Liver (tissue), 9 donors: Measurements from ENCODE around the gene HELZ2. TPM values are rescaled to one million over a fixed set of nuclear protein-coding genes. Genes with fewer than 3 reads are reported as not detected.

Experiments
- DNase-seq: peaks from one replicate; pipeline ENCODE4 v3.0.0-alpha.2; 2017; ENCODE audit warnings: low spot score
- H3K27ac ChIP-seq, 2 donors: one replicate each; pipeline ENCODE4 v1.7.0; 2013; ENCODE audit warnings: inconsistent platforms in 2 of 2, low read length in 2 of 2, control low read depth in 1 of 2, low read depth in 1 of 2, mild to moderate bottlenecking in 1 of 2
- H3K27me3 ChIP-seq, 4 donors: one replicate each; pipeline versions ENCODE4 v1.6.1 to v1.7.0; 2013; ENCODE audit warnings: low read length in 3 of 4, inconsistent platforms in 1 of 4, mild to moderate bottlenecking in 1 of 4, moderate library complexity in 1 of 4; ENCODE audit not compliant: control insufficient read depth in 4 of 4, insufficient read depth in 4 of 4
- H3K36me3 ChIP-seq, 4 donors: one replicate each; pipeline versions ENCODE4 v1.6.1 to v1.7.0; 2013; ENCODE audit warnings: low read length in 3 of 4, mild to moderate bottlenecking in 3 of 4, low read depth in 1 of 4, moderate library complexity in 1 of 4; ENCODE audit not compliant: control insufficient read depth in 4 of 4, insufficient read depth in 3 of 4
- H3K4me1 ChIP-seq, 4 donors: one replicate each; pipeline versions ENCODE4 v1.6.1 to v1.7.0; 2013; ENCODE audit warnings: low read length in 3 of 4, mild to moderate bottlenecking in 3 of 4, moderate library complexity in 1 of 4; ENCODE audit not compliant: control insufficient read depth in 4 of 4, insufficient read depth in 4 of 4
- H3K4me3 ChIP-seq, 3 donors: one replicate each; pipeline versions ENCODE4 v1.6.1 to v1.7.0; 2013; ENCODE audit warnings: low read length in 3 of 3, control low read depth in 1 of 3, low read depth in 1 of 3, mild to moderate bottlenecking in 1 of 3
- H3K9ac ChIP-seq, 2 donors: one replicate each; pipeline ENCODE4 v1.7.0; 2013; ENCODE audit warnings: low read length in 2 of 2, mild to moderate bottlenecking in 2 of 2, moderate library complexity in 2 of 2, control low read depth in 1 of 2, low read depth in 1 of 2
- H3K9me3 ChIP-seq, 4 donors: one replicate each; pipeline versions ENCODE4 v1.6.1 to v1.7.0; 2013; ENCODE audit warnings: low read length in 3 of 4; ENCODE audit not compliant: control insufficient read depth in 4 of 4
- CTCF ChIP-seq: fragments of 150-350 bp; IDR thresholded peaks from 2 replicates; pipeline ENCODE4 v1.5.1; 2017; ENCODE audit warnings: improper control_type of control experiment, low read depth, low read length; ENCODE audit not compliant: missing input control
- EGR1 ChIP-seq, 2 donors: IDR thresholded peaks; 2 replicates each; pipeline ENCODE4 v1.6.1; 2016 to 2018; ENCODE audit warnings: antibody characterized with exemption in 2 of 2, low read depth in 2 of 2
- FOXA1 ChIP-seq: IDR thresholded peaks from 2 replicates; pipeline ENCODE4 v1.6.1; 2016; ENCODE audit warnings: antibody characterized with exemption
- FOXA2 ChIP-seq: IDR thresholded peaks from 2 replicates; pipeline ENCODE4 v1.6.1; 2016; ENCODE audit warnings: antibody characterized with exemption
- GABPA ChIP-seq, 2 donors: IDR thresholded peaks in 1 of 2; conservative IDR thresholded peaks in 1 of 2; 2 replicates each; pipeline ENCODE4 v1.6.1; 2016; ENCODE audit warnings: antibody characterized with exemption in 2 of 2, mild to moderate bottlenecking in 1 of 2, moderate library complexity in 1 of 2
- HNF4A ChIP-seq, 2 donors: conservative IDR thresholded peaks; 2 replicates each; pipeline ENCODE4 v1.6.1; 2016; ENCODE audit warnings: antibody characterized with exemption in 2 of 2, mild to moderate bottlenecking in 2 of 2
- HNF4G ChIP-seq: IDR thresholded peaks from 2 replicates; pipeline ENCODE4 v1.6.1; 2016; ENCODE audit warnings: antibody characterized with exemption
- JUND ChIP-seq, 2 donors: IDR thresholded peaks; 2 replicates each; pipeline ENCODE4 v1.6.1; 2016; ENCODE audit warnings: antibody characterized with exemption in 2 of 2
- MAX ChIP-seq: IDR thresholded peaks from 2 replicates; pipeline ENCODE4 v1.6.1; 2016; ENCODE audit warnings: antibody characterized with exemption
- NR2F2 ChIP-seq: IDR thresholded peaks from 2 replicates; pipeline ENCODE4 v1.6.1; 2016; ENCODE audit warnings: antibody characterized with exemption
- RAD21 ChIP-seq, 2 donors: IDR thresholded peaks; 2 replicates each; pipeline ENCODE4 v1.6.1; 2016; ENCODE audit warnings: antibody characterized with exemption in 2 of 2, mild to moderate bottlenecking in 2 of 2
- REST ChIP-seq: IDR thresholded peaks from 2 replicates; pipeline ENCODE4 v1.6.1; 2016; ENCODE audit warnings: antibody characterized with exemption, mild to moderate bottlenecking
- RXRA ChIP-seq, 2 donors: IDR thresholded peaks; 2 replicates each; pipeline ENCODE4 v1.6.1; 2017 to 2018; ENCODE audit warnings: antibody characterized with exemption in 2 of 2, mild to moderate bottlenecking in 1 of 2
- SP1 ChIP-seq: IDR thresholded peaks from 2 replicates; pipeline ENCODE4 v1.6.1; 2018; ENCODE audit warnings: antibody characterized with exemption, mild to moderate bottlenecking
- TAF1 ChIP-seq: conservative IDR thresholded peaks from 2 replicates; pipeline ENCODE4 v1.6.1; 2016; ENCODE audit warnings: antibody characterized with exemption, mild to moderate bottlenecking
- YY1 ChIP-seq: IDR thresholded peaks from 2 replicates; pipeline ENCODE4 v1.6.1; 2016; ENCODE audit warnings: antibody characterized with exemption, mild to moderate bottlenecking
- ZBTB33 ChIP-seq: IDR thresholded peaks from 2 replicates; pipeline ENCODE4 v1.6.1; 2016; ENCODE audit warnings: antibody characterized with exemption
- WGBS: extraction: QIAGEN DNeasy Blood & Tissue Kit; methylation state at CpG from one replicate; pipeline ENCODE4 v1.1.7; 2013; 5-methylcytosine and 5-hydroxymethylcytosine counted together
- polyA plus RNA-seq, 2 donors: library from polyadenylated mRNA; stranded (reverse) in 1 of 2; unstranded in 1 of 2; fragments of 200-250 nt in 1 of 2; fragments of >200 nt in 1 of 2; fragmentation: Nextera tagmentation in 1 of 2; extraction: Ambion mirVana in 1 of 2; gene quantifications; one replicate each; pipeline versions ENCODE4 v1.2.1 to v1.2.3, GENCODE V29; 2013 to 2015
- total RNA-seq, 2 donors: library from RNA; depleted of rRNA; stranded (reverse); fragments of >200 nt; gene quantifications; one replicate each; pipeline ENCODE4 v1.2.3, GENCODE V29; 2014
- TF ChIP-seq, protein P1 (sequence below): IDR thresholded peaks from 2 replicates; pipeline ENCODE4 v1.6.1; 2016; ENCODE audit warnings: antibody characterized with exemption
- donor health status: healthy.
- donor health status: healthy.
- donor health status: healthy.
- donor health status: healthy.
- donor health status: healthy.

HELZ2 gene
- total and polyA plus RNA-seq, 4 donors: 3.7 to 26.6 (median 15.5) TPM

DNA sequence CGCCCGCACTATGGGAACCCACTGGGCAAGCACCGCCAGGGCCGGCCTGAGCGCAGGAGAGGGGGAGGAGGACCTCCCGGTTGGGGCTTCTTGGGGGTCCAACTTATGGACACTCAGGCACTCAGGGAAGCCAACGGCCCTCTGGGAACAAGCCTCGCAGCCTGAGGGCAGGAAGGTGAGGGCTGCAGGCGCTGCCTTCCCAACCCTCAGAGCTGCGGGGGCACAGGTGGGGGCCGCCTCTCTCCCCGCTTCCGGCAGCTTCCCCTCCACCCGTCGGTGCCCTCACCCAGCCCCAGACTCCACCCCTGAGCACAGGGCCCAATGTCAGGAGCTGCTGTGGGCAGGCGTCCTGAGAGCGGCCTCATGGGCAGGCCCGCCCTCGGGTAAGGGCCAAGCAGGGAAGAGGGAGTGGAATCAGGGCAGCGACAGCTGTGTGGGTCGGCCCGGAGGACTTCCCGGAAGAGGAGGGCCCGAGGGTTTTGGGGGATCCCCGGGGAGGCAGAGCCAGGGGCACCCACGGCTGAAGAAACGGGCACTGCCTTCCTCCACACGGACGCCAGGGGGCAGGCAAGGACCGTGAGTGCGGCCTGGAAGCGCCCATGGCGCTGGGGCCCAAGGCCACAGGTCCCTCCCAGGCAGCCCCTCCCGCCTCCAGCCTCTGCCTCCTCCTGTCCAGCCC, 36.4 kb downstream of the HELZ2 start (continued):
- no peak for TF ChIP-seq FOXA2
- peak; percentile 94 to 96 for TF ChIP-seq RAD21 (IDR thresholded peaks at IDR 0.05)
- no peak for TF ChIP-seq HNF4G
- TF ChIP-seq, protein P1, sequence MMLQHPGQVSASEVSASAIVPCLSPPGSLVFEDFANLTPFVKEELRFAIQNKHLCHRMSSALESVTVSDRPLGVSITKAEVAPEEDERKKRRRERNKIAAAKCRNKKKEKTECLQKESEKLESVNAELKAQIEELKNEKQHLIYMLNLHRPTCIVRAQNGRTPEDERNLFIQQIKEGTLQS: no peak
- peak; percentile 62 to 70 for TF ChIP-seq HNF4A (conservative IDR thresholded peaks at IDR 0.05)
- TF ChIP-seq EGR1 (IDR thresholded peaks at IDR 0.05; ENCODE audit: low read depth in 2 of 2): peak in 1 of 2 donors; percentile 62
- TF ChIP-seq ZBTB33: no peak
- peak; percentile 88 for TF ChIP-seq YY1
- no peak for TF ChIP-seq MAX
- TF ChIP-seq RXRA (IDR thresholded peaks at IDR 0.05): peak; percentile 74 to 81
- no peak for TF ChIP-seq TAF1
- peak; percentile 34 for TF ChIP-seq NR2F2
- TF ChIP-seq JUND (IDR thresholded peaks at IDR 0.05): no peak

GRCh38 chr20:63536997-63537524, 37.0 kb downstream of the HELZ2 start, which contains the start of gene PTK6:
TSS of gene PTK6 (minus strand) at chr20:63537376. CDS start at chr20:63537314, 62 bp downstream.
- WGBS: 71% methylated on average over 29 of the region's 29 CpGs

More at GRCh38 chr20:63536997-63537524, 37.0 kb downstream of the HELZ2 start, which contains the start of gene PTK6:
- peak within 1 kb of the TSS in 2 of 3 donors; percentile 33 to 40 for H3K4me3 ChIP-seq
- no peak for TF ChIP-seq TAF1
- no peak for TF ChIP-seq EGR1 (IDR thresholded peaks at IDR 0.05; ENCODE audit: low read depth in 2 of 2)
- TF ChIP-seq MAX: no peak
- no peak for TF ChIP-seq HNF4A (conservative IDR thresholded peaks at IDR 0.05)
- TF ChIP-seq RAD21 (IDR thresholded peaks at IDR 0.05): no peak
- no peak for TF ChIP-seq SP1
- no peak for TF ChIP-seq GABPA (IDR thresholded peaks at IDR 0.05 in 1 of 2, conservative IDR thresholded peaks at IDR 0.05 in 1 of 2)
- TF ChIP-seq, protein P1: no peak
- TF ChIP-seq RXRA (IDR thresholded peaks at IDR 0.05): no peak
- no peak for TF ChIP-seq REST
- no peak for TF ChIP-seq HNF4G
- TF ChIP-seq NR2F2: no peak
- TF ChIP-seq JUND (IDR thresholded peaks at IDR 0.05): no peak
- TF ChIP-seq FOXA1: no peak
- no peak for TF ChIP-seq YY1
- TF ChIP-seq CTCF: no peak
- TF ChIP-seq ZBTB33: no peak
- TF ChIP-seq FOXA2: no peak
- no peaks in the 10 kb centered on the region for H3K36me3 ChIP-seq
- no peaks in the 10 kb centered on the region for H3K9me3 ChIP-seq
- no peaks in the 10 kb centered on the region for H3K27me3 ChIP-seq
- DNase-seq: no peak
- peak within 1 kb of the TSS; percentile 57 to 63 for H3K27ac ChIP-seq
- peak within 1 kb of the TSS in 1 of 2 donors; percentile 56 for H3K9ac ChIP-seq
- H3K4me1 ChIP-seq: peaks cover 10 to 28% (median 19%) of the 10 kb centered on the region in 4 donors
